ENCODE results near the gene PRR20G. TPM values are rescaled to one million over a fixed set of nuclear protein-coding genes. Genes with fewer than 3 reads are reported as not detected.

PRR20G gene
- total RNA-seq, 1 experiment from 2014 or later = not detected

GRCh38 chr3:127286571-127287140 is 1.2 kb downstream of the PRR20G start:
- TF ChIP-seq CTCF (IDR thresholded peaks at IDR 0.05; ENCODE audit: unreplicated experiment) = no peak
- intact Hi-C loops (cut with micrococcal nuclease; ENCODE audit: unreplicated experiment) = no loop called here
- Mint-ChIP-seq H3K27ac (ENCODE audit: unreplicated experiment) (no peak overlapping the region), H3K4me1 (ENCODE audit: low read depth, unreplicated experiment) (peaks cover 9% of the 10 kb centered on the region), H3K9me3 (ENCODE audit: low read depth, unreplicated experiment) (peaks cover 6% of the 10 kb centered on the region), H3K36me3 (ENCODE audit: insufficient read depth, unreplicated experiment) (peaks cover 4% of the 10 kb centered on the region), H3K4me3 (ENCODE audit: low read depth, unreplicated experiment) (peak overlapping the region; percentile 51), H3K27me3 (ENCODE audit: unreplicated experiment) (peaks cover 40% of the 10 kb centered on the region)
- DNase-seq = peak; percentile 53
- CTCF ChIA-PET = interaction anchor here (1.0 kb wide), 1 partner anchor 17 kb away, joined by 3 read pairs; no protein-coding TSS in a partner anchor
- BruUV-seq (replicated peaks) = no TSS peak

GRCh38 chr3:127284258-127284657 is 3.6 kb downstream of the PRR20G start:
- CTCF ChIA-PET = interaction anchor here (1.1 kb wide), 1 partner anchor 172 kb away, joined by 7 read pairs; no protein-coding TSS in a partner anchor
- intact Hi-C loops (cut with micrococcal nuclease; ENCODE audit: unreplicated experiment) = no loop called here
- no TSS peak for BruUV-seq (replicated peaks)
- TF ChIP-seq CTCF (IDR thresholded peaks at IDR 0.05; ENCODE audit: unreplicated experiment) = no peak
- Mint-ChIP-seq H3K27me3 (ENCODE audit: unreplicated experiment) (peaks cover 43% of the 10 kb centered on the region), H3K36me3 (ENCODE audit: insufficient read depth, unreplicated experiment) (peaks cover 4% of the 10 kb centered on the region), H3K4me3 (ENCODE audit: low read depth, unreplicated experiment) (no peak overlapping the region), H3K27ac (ENCODE audit: unreplicated experiment) (no peak overlapping the region), H3K4me1 (ENCODE audit: low read depth, unreplicated experiment) (peaks cover 9% of the 10 kb centered on the region), H3K9me3 (ENCODE audit: low read depth, unreplicated experiment) (peaks cover 6% of the 10 kb centered on the region)
- DNase-seq = no peak

- no peak for DNase-seq
- intact Hi-C loops (cut with micrococcal nuclease; ENCODE audit: unreplicated experiment) = no loop called here
Observed at GRCh38 chr3:127277561-127277960, 10.3 kb downstream of the PRR20G start.

GRCh38 chr3:127276995-127277394 is 10.9 kb downstream of the PRR20G start:
- CTCF ChIA-PET = no interaction called here
- Mint-ChIP-seq H3K27me3 (ENCODE audit: unreplicated experiment) (peaks cover 11% of the 10 kb centered on the region), H3K36me3 (ENCODE audit: insufficient read depth, unreplicated experiment) (no peaks in the 10 kb centered on the region), H3K27ac (ENCODE audit: unreplicated experiment) (no peak overlapping the region), H3K4me1 (ENCODE audit: low read depth, unreplicated experiment) (peaks cover 12% of the 10 kb centered on the region), H3K9me3 (ENCODE audit: low read depth, unreplicated experiment) (peaks cover 11% of the 10 kb centered on the region), H3K4me3 (ENCODE audit: low read depth, unreplicated experiment) (no peak overlapping the region)
- no TSS peak for BruUV-seq (replicated peaks)
- no peak for TF ChIP-seq CTCF (IDR thresholded peaks at IDR 0.05; ENCODE audit: unreplicated experiment)
- intact Hi-C loops (cut with micrococcal nuclease; ENCODE audit: unreplicated experiment) = no loop called here
- no peak for DNase-seq

More at GRCh38 chr3:127277561-127277960, 10.3 kb downstream of the PRR20G start:
- BruUV-seq (replicated peaks) = no TSS peak
- Mint-ChIP-seq H3K4me1 (ENCODE audit: low read depth, unreplicated experiment) (peaks cover 12% of the 10 kb centered on the region), H3K36me3 (ENCODE audit: insufficient read depth, unreplicated experiment) (no peaks in the 10 kb centered on the region), H3K27ac (ENCODE audit: unreplicated experiment) (peak overlapping the region; percentile 36), H3K9me3 (ENCODE audit: low read depth, unreplicated experiment) (peaks cover 11% of the 10 kb centered on the region), H3K27me3 (ENCODE audit: unreplicated experiment) (peaks cover 17% of the 10 kb centered on the region), H3K4me3 (ENCODE audit: low read depth, unreplicated experiment) (no peak overlapping the region)
- CTCF ChIA-PET = no interaction called here
- TF ChIP-seq CTCF (IDR thresholded peaks at IDR 0.05; ENCODE audit: unreplicated experiment) = no peak
